PC-3 (cell line): ENCODE data around the gene ARRDC3. TPM values are rescaled to one million over a fixed set of nuclear protein-coding genes. Genes with fewer than 3 reads are reported as not detected.
"Not testable (repeated sequence)": the region's sequence is repeated elsewhere in the genome, so short reads cannot be mapped to it uniquely, and the experiment has no call there.

ENCODE experiments used
- ATAC-seq: fragments of 200-7000 bp; cut with Tn5 transposase; 2 replicates; pipeline ENCODE4 v1.9.1; 2020; ENCODE audit warnings: mild to moderate bottlenecking, moderate library complexity
- BruUV-seq: library from RNA; stranded (reverse); fragments of 400-500 nt; replicated peaks from 2 replicates; lab custom pipeline; 2021; lab: Mats Ljungman, UMichigan
- CTCF ChIA-PET: fragments of 300-600 bp; sonication (Branson Sonifier 250); formaldehyde crosslinking; loops from one replicate; lab custom pipeline; 2022; ENCODE audit warnings: antibody characterized with exemption; lab: Charles Lee
- POLR2A ChIA-PET: fragments of 300-600 bp; sonication (Branson Sonifier 250); formaldehyde crosslinking; loops from one replicate; lab custom pipeline; 2022; ENCODE audit warnings: antibody characterized with exemption; ENCODE audit not compliant: unreplicated experiment; lab: Charles Lee
- DNase-seq: peaks from one replicate; pipeline ENCODE4 v3.0.0-alpha.2; 2015
- H2AFZ ChIP-seq: fragments of 300-600 bp; sonication (generic); 2 replicates; pipeline ENCODE4 v1.6.0; 2016; ENCODE audit warnings: antibody characterized with exemption, low read length
- H3F3A ChIP-seq: fragments of 300-600 bp; sonication (generic); one replicate; pipeline ENCODE4 v1.6.0; 2017; ENCODE audit warnings: antibody characterized with exemption, low read length, control low read depth, mild to moderate bottlenecking; ENCODE audit not compliant: unreplicated experiment
- H3K27ac ChIP-seq: fragments of 300-600 bp; sonication (generic); 2 replicates; pipeline ENCODE4 v1.5.1; 2016; ENCODE audit warnings: mild to moderate bottlenecking, low read length
- H3K27me3 ChIP-seq: fragments of 300-600 bp; sonication (generic); 2 replicates; pipeline ENCODE4 v1.6.1; 2016; ENCODE audit warnings: low read length, mixed read lengths
- H3K36me3 ChIP-seq: fragments of 300-600 bp; sonication (generic); 2 replicates; pipeline ENCODE4 v1.6.1; 2016; ENCODE audit warnings: low read depth, mixed run types, low read length, mixed read lengths
- H3K4me1 ChIP-seq: fragments of 300-600 bp; sonication (generic); 2 replicates; pipeline ENCODE4 v1.5.1; 2016; ENCODE audit warnings: low read length; ENCODE audit not compliant: insufficient read depth
- H3K4me2 ChIP-seq: fragments of 300-600 bp; sonication (generic); 2 replicates; pipeline ENCODE4 v1.6.0; 2016; ENCODE audit warnings: low read length
- H3K4me3 ChIP-seq: fragments of 300-600 bp; sonication (generic); 2 replicates; pipeline ENCODE4 v1.5.1; 2016; ENCODE audit warnings: mild to moderate bottlenecking, low read length, mixed read lengths
- H3K79me2 ChIP-seq: fragments of 300-600 bp; sonication (generic); 2 replicates; pipeline ENCODE4 v1.6.1; 2017; ENCODE audit warnings: low read length, mixed read lengths
- H3K9ac ChIP-seq: fragments of 300-600 bp; sonication (generic); 2 replicates; pipeline ENCODE4 v1.6.0; 2016; ENCODE audit warnings: mild to moderate bottlenecking, low read length
- H3K9me2 ChIP-seq: fragments of 300-600 bp; sonication (generic); replicated peaks from 2 replicates; pipeline ENCODE4 v1.6.1; 2016; ENCODE audit warnings: mixed run types, low read length, mixed read lengths
- H3K9me3 ChIP-seq: fragments of 300-600 bp; sonication (generic); 2 replicates; pipeline ENCODE4 v1.6.1; 2016; ENCODE audit warnings: low read length, mixed read lengths
- H4K20me1 ChIP-seq: fragments of 300-600 bp; sonication (generic); 2 replicates; pipeline ENCODE4 v1.6.1; 2016; ENCODE audit warnings: low read length, mixed read lengths
- EZH2 ChIP-seq: fragments of 300-600 bp; sonication (generic); IDR thresholded peaks from one replicate; pipeline ENCODE4 v1.6.1; 2017; ENCODE audit warnings: antibody characterized with exemption, mild to moderate bottlenecking, low read length; ENCODE audit not compliant: unreplicated experiment
- EZH2phosphoT487 ChIP-seq: fragments of 300-600 bp; sonication (generic); IDR thresholded peaks from 2 replicates; pipeline ENCODE4 v1.6.1; 2018; ENCODE audit warnings: mild to moderate bottlenecking, antibody characterized with exemption, low read length, borderline replicate concordance
- intact Hi-C: fragments of 100-400 bp; cut with micrococcal nuclease; formaldehyde crosslinking; loops from 2 replicates; pipeline ENCODE4 v1.9.0; 2023
- total RNA-seq: library from RNA; depleted of rRNA; stranded (reverse); fragments of >200 nt; gene quantifications from 2 replicates; pipeline ENCODE4 v1.2.3, GENCODE V29; 2014
- TF ChIP-seq, protein P1 (sequence below): fragments of 300-600 bp; sonication (generic); conservative IDR thresholded peaks from 2 replicates; pipeline ENCODE4 v1.5.1; 2017; ENCODE audit warnings: antibody characterized with exemption, low read depth, mild to moderate bottlenecking, low read length

Gene ARRDC3
- total RNA-seq, 1 experiment from 2014 or later = 39.5 TPM

DNA sequence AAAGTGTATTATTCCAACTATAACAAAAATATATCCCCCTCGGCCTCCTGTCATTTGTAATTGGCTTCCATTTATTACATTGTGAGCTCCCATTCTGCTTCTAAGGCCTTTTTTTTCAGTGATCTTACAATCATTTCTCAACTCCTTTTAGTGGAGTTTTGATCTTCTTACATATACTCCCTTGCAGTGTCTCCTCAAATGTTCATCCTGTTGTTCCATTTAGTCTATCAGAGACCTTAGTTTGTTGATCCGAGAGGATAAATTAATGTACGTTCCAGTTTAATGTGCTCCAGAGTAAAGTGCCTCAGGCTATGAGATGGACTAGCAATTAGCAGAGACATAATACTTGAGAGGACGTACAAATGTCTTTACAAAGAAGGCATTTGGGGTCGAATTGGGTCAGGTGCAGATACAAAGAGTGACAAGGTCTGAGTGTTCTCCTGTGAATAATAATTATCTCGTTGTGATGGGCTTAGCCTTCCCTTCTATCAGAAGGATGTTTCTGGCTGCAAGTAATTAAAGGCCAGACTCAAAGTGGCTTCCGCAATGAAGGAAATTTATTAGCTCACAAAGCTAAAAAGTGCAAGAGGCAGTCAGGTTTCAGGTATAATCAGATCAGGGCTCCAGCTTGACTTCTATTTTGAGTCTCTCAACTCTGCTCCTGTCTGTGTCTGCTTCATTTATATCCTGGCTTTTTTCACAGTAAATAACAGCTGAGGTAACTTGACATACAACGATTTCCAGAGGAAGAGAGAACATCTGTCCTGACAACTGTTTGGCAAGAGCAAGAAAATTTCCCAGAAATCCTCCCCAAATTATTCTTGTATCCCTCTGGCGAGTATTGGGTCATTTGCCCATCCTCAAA, 30.1 kb downstream of the ARRDC3 start:
- no peaks in the 10 kb centered on the region for H3K27me3 ChIP-seq
- DNase-seq = no peak
- H3F3A ChIP-seq = no peaks in the 10 kb centered on the region
- H3K9me2 ChIP-seq = no peaks in the 10 kb centered on the region
- ChIA-PET POLR2A (no interaction called here), CTCF (no interaction called here)
- H4K20me1 ChIP-seq = no peaks in the 10 kb centered on the region
- no TSS peak for BruUV-seq
- intact Hi-C loops = no loop called here
- H3K4me1 ChIP-seq = no peaks in the 10 kb centered on the region
- no peak overlapping the region for H3K9ac ChIP-seq
- no peaks in the 10 kb centered on the region for H3K79me2 ChIP-seq
- no peak for ATAC-seq
- H3K9me3 ChIP-seq = no peaks in the 10 kb centered on the region
- no peak overlapping the region for H3K4me3 ChIP-seq
- no peak for TF ChIP-seq EZH2
- no peak for TF ChIP-seq EZH2phosphoT487
- TF ChIP-seq, protein P1, sequence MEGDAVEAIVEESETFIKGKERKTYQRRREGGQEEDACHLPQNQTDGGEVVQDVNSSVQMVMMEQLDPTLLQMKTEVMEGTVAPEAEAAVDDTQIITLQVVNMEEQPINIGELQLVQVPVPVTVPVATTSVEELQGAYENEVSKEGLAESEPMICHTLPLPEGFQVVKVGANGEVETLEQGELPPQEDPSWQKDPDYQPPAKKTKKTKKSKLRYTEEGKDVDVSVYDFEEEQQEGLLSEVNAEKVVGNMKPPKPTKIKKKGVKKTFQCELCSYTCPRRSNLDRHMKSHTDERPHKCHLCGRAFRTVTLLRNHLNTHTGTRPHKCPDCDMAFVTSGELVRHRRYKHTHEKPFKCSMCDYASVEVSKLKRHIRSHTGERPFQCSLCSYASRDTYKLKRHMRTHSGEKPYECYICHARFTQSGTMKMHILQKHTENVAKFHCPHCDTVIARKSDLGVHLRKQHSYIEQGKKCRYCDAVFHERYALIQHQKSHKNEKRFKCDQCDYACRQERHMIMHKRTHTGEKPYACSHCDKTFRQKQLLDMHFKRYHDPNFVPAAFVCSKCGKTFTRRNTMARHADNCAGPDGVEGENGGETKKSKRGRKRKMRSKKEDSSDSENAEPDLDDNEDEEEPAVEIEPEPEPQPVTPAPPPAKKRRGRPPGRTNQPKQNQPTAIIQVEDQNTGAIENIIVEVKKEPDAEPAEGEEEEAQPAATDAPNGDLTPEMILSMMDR = no peak
- H3K4me2 ChIP-seq = no peak overlapping the region
- no peak overlapping the region for H2AFZ ChIP-seq
- no peak overlapping the region for H3K27ac ChIP-seq
- no peaks in the 10 kb centered on the region for H3K36me3 ChIP-seq

DNA sequence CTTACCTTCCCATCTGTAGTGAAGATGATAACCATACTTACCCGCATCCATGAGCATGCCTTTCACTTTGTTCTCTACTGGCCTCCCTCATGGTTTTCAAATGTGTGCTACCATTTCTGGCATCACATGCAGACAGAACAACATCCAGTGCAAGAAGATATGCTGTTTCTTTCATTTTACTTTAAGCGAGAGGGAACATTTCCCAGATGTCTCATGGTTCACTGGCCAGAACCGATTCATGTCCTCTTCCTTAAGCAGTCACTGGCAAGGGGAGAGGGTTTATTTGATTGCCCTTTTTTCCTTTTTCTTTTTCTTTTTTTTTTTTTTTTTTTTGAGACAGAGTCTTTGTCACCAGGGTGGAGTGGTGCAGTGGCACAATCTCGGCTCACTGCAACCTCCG, 37.7 kb downstream of the ARRDC3 start:
- no peaks in the 10 kb centered on the region for H3K4me1 ChIP-seq
- no peaks in the 10 kb centered on the region for H3F3A ChIP-seq
- H3K27ac ChIP-seq = no peak overlapping the region
- no peaks in the 10 kb centered on the region for H3K79me2 ChIP-seq
- CTCF ChIA-PET = no interaction called here
- H3K9ac ChIP-seq = no peak overlapping the region
- DNase-seq (no peak), ATAC-seq (no peak)
- BruUV-seq = no TSS peak
- H3K36me3 ChIP-seq = no peaks in the 10 kb centered on the region
- TF ChIP-seq EZH2 (no peak), EZH2phosphoT487 (no peak)
- TF ChIP-seq, protein P1 = no peak
- no peak overlapping the region for H2AFZ ChIP-seq
- POLR2A ChIA-PET = no interaction called here
- H3K4me2 ChIP-seq = no peak overlapping the region
- no peaks in the 10 kb centered on the region for H3K27me3 ChIP-seq
- no peaks in the 10 kb centered on the region for H3K9me3 ChIP-seq
- no peaks in the 10 kb centered on the region for H3K9me2 ChIP-seq
- no peak overlapping the region for H3K4me3 ChIP-seq
- intact Hi-C loops = no loop called here
- no peaks in the 10 kb centered on the region for H4K20me1 ChIP-seq

DNA sequence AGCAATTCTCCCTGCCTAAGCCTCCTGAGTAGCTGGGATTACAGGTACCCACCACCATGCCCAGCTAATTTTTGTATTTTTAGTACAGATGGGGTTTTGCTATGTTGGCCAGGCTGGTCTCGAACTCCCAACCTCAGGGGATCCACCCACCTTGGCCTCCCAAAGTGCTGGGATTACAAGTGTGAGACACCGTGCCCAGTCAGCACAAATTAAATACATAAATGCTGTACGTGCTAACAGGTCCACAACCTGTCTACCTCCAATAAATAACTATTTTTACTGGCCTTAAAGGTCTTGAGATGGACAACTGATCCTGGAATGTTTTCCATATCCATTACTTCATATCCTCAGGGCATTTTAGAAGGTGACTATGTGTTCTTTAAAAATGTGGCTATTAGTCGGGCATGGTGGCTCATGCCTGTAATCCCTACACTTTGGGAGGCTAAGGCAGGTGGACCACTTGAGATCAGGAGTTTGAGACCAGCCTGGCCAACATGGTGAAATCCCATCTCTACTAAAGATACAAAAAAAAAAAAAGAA, 38.4 kb downstream of the ARRDC3 start:
- POLR2A ChIA-PET, H3K27me3 ChIP-seq, H3K4me1 ChIP-seq, H3K79me2 ChIP-seq, H3K36me3 ChIP-seq, H3K4me2 ChIP-seq, H4K20me1 ChIP-seq, ATAC-seq, DNase-seq, CTCF ChIA-PET, H3K9ac ChIP-seq, H3K9me3 ChIP-seq, BruUV-seq, H3K27ac ChIP-seq, H3K4me3 ChIP-seq, H3F3A ChIP-seq, H2AFZ ChIP-seq, H3K9me2 ChIP-seq, intact Hi-C loops: not testable (repeated sequence)
